DOHH2 (cell line): ENCODE data around the gene IFNGR2.

Experiments used
- EZH2phosphoT487 ChIP-seq: fragments of 200-600 bp; sonication (generic); IDR thresholded peaks from 2 replicates; pipeline ENCODE4 v1.6.1; 2017; ENCODE audit warnings: borderline replicate concordance, mild to moderate bottlenecking, antibody characterized with exemption, low read length, moderate library complexity, mixed read lengths
- TF ChIP-seq, protein P1 (sequence below): fragments of 200-600 bp; sonication (generic); IDR thresholded peaks from one replicate; pipeline ENCODE4 v1.5.1; 2014; ENCODE audit warnings: antibody characterized with exemption, mild to moderate bottlenecking, low read depth, low read length; ENCODE audit not compliant: poor library complexity, severe bottlenecking

DNA sequence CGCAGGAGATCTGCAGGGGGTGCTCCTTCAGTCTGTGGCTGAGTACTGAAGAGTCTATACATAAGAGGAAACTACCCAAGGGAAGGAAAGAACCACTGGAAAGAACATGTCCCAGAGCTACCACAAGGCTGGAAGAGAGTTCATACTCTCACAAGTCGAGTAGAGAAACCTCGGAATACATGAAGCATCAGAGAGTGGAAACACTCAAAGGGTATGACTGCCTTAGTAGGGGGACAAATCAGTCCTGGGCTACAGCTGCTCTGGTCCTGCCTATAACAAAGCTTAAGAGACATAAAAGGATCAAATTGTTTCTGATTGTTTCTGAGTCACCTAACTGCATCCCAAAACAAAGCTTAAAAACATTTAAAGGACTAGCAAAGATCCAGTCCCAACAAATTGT lies 49.1 kb downstream of the IFNGR2 start:
- TF ChIP-seq, protein P1, sequence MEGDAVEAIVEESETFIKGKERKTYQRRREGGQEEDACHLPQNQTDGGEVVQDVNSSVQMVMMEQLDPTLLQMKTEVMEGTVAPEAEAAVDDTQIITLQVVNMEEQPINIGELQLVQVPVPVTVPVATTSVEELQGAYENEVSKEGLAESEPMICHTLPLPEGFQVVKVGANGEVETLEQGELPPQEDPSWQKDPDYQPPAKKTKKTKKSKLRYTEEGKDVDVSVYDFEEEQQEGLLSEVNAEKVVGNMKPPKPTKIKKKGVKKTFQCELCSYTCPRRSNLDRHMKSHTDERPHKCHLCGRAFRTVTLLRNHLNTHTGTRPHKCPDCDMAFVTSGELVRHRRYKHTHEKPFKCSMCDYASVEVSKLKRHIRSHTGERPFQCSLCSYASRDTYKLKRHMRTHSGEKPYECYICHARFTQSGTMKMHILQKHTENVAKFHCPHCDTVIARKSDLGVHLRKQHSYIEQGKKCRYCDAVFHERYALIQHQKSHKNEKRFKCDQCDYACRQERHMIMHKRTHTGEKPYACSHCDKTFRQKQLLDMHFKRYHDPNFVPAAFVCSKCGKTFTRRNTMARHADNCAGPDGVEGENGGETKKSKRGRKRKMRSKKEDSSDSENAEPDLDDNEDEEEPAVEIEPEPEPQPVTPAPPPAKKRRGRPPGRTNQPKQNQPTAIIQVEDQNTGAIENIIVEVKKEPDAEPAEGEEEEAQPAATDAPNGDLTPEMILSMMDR = no peak
- TF ChIP-seq EZH2phosphoT487 = no peak
